HG02973 (cell line): ENCODE measurements around the gene C2orf81.

Source experiments
- ATAC-seq: cut with Tn5 transposase; IDR thresholded peaks from one replicate; pipeline ENCODE4 v1.9.1; 2021; ENCODE audit warnings: moderate library complexity; ENCODE audit not compliant: unreplicated experiment

C2orf81 gene

DNA sequence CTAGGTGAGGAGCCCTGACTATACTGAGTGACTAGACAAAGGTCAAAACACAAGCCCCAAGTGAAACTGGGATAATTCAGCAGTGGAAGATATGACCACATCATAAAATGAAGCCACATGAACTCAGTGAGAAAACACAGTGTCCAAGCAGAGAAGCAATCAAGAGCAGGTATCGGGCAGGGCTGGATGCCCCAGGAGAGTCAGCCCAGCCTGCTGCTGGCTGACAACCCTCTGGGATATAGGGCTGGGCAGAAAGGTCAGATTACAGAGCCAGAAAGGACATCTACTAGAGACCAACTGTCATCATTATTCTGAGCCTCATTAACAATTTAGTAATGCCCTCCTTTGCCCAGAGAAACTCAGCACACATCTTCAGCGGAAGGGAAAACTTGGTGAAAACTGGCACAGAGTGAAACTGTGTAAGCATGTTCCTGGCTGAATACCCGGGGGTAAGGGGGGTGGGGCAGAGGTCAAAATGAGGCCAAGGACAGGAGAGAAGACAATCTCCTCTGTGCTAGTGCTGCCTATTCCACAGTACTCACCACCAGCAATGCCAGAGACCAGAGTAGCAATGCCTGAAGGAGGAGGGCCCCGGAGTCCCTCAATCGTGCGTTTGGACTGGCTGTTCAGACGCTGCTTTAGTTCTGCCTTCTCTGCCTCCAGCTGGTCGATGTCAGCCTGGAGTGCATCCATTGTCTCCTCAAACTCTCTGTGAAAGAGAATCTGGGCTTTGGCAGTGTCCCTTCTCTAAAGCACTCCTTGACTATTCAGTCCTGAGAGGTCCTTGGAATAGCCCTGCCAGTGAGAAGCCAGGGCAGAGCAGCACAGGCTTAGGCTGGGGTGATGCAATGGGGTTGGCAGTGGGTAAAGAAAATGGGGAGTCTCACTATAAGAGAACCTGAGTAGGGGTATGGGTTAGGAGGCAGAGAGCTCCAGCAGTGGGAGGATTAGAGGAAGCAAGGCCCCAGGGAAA, 56.6 kb downstream of the C2orf81 start:
- ATAC-seq: no peak
